Panc1 (cell line): ENCODE measurements around the gene NPNT. TPM values are rescaled to one million over a fixed set of nuclear protein-coding genes. Genes with fewer than 3 reads are reported as not detected.

Experiments used
- ATAC-seq: fragments of 200-7000 bp; cut with Tn5 transposase; 2 replicates; pipeline ENCODE4 v1.9.1; 2020; ENCODE audit warnings: mild to moderate bottlenecking, moderate library complexity
- BruUV-seq: library from RNA; stranded (reverse); fragments of 400-500 nt; replicated peaks from 2 replicates; lab custom pipeline; 2021; lab: Mats Ljungman, UMichigan
- CTCF ChIA-PET: fragments of 300-600 bp; sonication (Branson Sonifier 250); formaldehyde crosslinking; loops from one replicate; lab custom pipeline; 2022; ENCODE audit warnings: antibody characterized with exemption; lab: Charles Lee
- POLR2A ChIA-PET: fragments of 300-600 bp; sonication (Branson Sonifier 250); formaldehyde crosslinking; loops from one replicate; lab custom pipeline; 2022; ENCODE audit warnings: antibody characterized with exemption; lab: Charles Lee
- DNase-seq: peaks from one replicate; pipeline ENCODE4 v3.0.0-alpha.2; 2010; ENCODE audit warnings: low read depth, low spot score
- H3K27ac ChIP-seq: 2 replicates; pipeline ENCODE4 v1.5.1; 2011; ENCODE audit warnings: mild to moderate bottlenecking, low read length, inconsistent platforms
- H3K27me3 ChIP-seq: fragments of 200-500 bp; sonication (Bioruptor generic); 2 replicates; pipeline ENCODE4 v1.6.0; 2014; ENCODE audit warnings: low read length, inconsistent platforms; ENCODE audit not compliant: control insufficient read depth, insufficient read depth
- H3K36me3 ChIP-seq: fragments of 200-500 bp; sonication (Bioruptor generic); 2 replicates; pipeline ENCODE4 v1.5.1; 2014; ENCODE audit warnings: inconsistent platforms, mild to moderate bottlenecking, low read length, moderate library complexity; ENCODE audit not compliant: control insufficient read depth, insufficient read depth
- H3K4me1 ChIP-seq: 2 replicates; pipeline ENCODE4 v1.5.1; 2011; ENCODE audit warnings: inconsistent platforms, mild to moderate bottlenecking, low read length, moderate library complexity; ENCODE audit not compliant: control insufficient read depth, insufficient read depth
- H3K4me3 ChIP-seq, 2 experiments: 2 replicates each; pipeline ENCODE4 v1.5.1; 2011 to 2012; ENCODE audit warnings: low read depth in 2 of 2, low read length in 2 of 2, mild to moderate bottlenecking in 2 of 2, inconsistent platforms in 1 of 2, moderate library complexity in 1 of 2
- H3K9me3 ChIP-seq: fragments of 200-500 bp; sonication (Bioruptor generic); 2 replicates; pipeline ENCODE4 v1.5.1; 2014; ENCODE audit warnings: low read depth, mild to moderate bottlenecking, inconsistent platforms, low read length, moderate library complexity; ENCODE audit not compliant: control insufficient read depth, insufficient read depth
- CTCF ChIP-seq: fragments of 450-650 bp; IDR thresholded peaks from 2 replicates; pipeline ENCODE4 v1.5.1; 2017; ENCODE audit warnings: mild to moderate bottlenecking
- POLR2AphosphoS5 ChIP-seq: IDR thresholded peaks from 2 replicates; pipeline ENCODE4 v1.6.1; 2012; ENCODE audit warnings: mild to moderate bottlenecking, low read depth, low read length, moderate library complexity
- REST ChIP-seq, 2 experiments: IDR thresholded peaks; 2 replicates each; pipeline ENCODE4 v1.6.1; 2011 to 2012; ENCODE audit warnings: low read depth in 2 of 2, control low read depth in 1 of 2, low read length in 1 of 2, mild to moderate bottlenecking in 1 of 2, moderate library complexity in 1 of 2; ENCODE audit not compliant: insufficient read depth in 1 of 2
- SIN3A ChIP-seq: IDR thresholded peaks from 2 replicates; pipeline ENCODE4 v1.6.1; 2012; ENCODE audit warnings: low read depth, mild to moderate bottlenecking, low read length, moderate library complexity, borderline replicate concordance; ENCODE audit not compliant: insufficient read depth
- TCF7L2 ChIP-seq: IDR thresholded peaks from 2 replicates; pipeline ENCODE4 v1.6.1; 2011; ENCODE audit warnings: mild to moderate bottlenecking, low read depth, low read length, inconsistent platforms
- in situ Hi-C: cut with HindIII; loops from 2 replicates; pipeline ENCODE4 v1.10.0; 2016; ENCODE audit warnings: low sequenced_read_pairs, low pct_unique_long_range_greater_than_20kb
- intact Hi-C: fragments of 100-400 bp; cut with micrococcal nuclease; formaldehyde crosslinking; loops from one replicate; pipeline ENCODE4 v1.10.0; 2022; ENCODE audit not compliant: unreplicated experiment
- total RNA-seq: library from RNA; stranded (reverse); gene quantifications from one replicate; pipeline ENCODE4 v1.2.1, GENCODE V29; 2021; ENCODE audit not compliant: unreplicated experiment

Gene NPNT
- total RNA-seq, 1 experiment from 2014 or later, result 1.9 TPM

GRCh38 chr4:105972946-105973621 lies 77.8 kb downstream of the NPNT start:
- DNase-seq (no peak), ATAC-seq (no peak)
- H3K27ac ChIP-seq, result no peak overlapping the region
- no peaks in the 10 kb centered on the region for H3K36me3 ChIP-seq
- in situ Hi-C loops, result no loop called here
- CTCF ChIA-PET, result no interaction called here
- BruUV-seq, result no TSS peak
- POLR2A ChIA-PET, result no interaction called here
- no peaks in the 10 kb centered on the region for H3K9me3 ChIP-seq
- intact Hi-C loops, result no loop called here
- H3K4me3 ChIP-seq, result no peak overlapping the region
- TF ChIP-seq POLR2AphosphoS5, result no peak
- TF ChIP-seq SIN3A, result no peak
- TF ChIP-seq CTCF, result no peak
- TF ChIP-seq REST (IDR thresholded peaks at IDR 0.05; ENCODE audit: insufficient read depth in 1 of 2, low read depth in 2 of 2, low read length in 1 of 2), result no peak
- TF ChIP-seq TCF7L2, result no peak
- no peaks in the 10 kb centered on the region for H3K27me3 ChIP-seq
- H3K4me1 ChIP-seq, result no peaks in the 10 kb centered on the region

- in situ Hi-C loops, result no loop called here
- no peak for DNase-seq
- Histone ChIP-seq H3K9me3 (no peaks in the 10 kb centered on the region), H3K4me3 (no peak overlapping the region), H3K4me1 (no peaks in the 10 kb centered on the region), H3K36me3 (no peaks in the 10 kb centered on the region), H3K27ac (no peak overlapping the region), H3K27me3 (no peaks in the 10 kb centered on the region)
- intact Hi-C loops, result no loop called here
- TF ChIP-seq TCF7L2 (no peak), POLR2AphosphoS5 (no peak), REST (IDR thresholded peaks at IDR 0.05; ENCODE audit: insufficient read depth in 1 of 2, low read depth in 2 of 2, low read length in 1 of 2) (no peak), CTCF (no peak), SIN3A (no peak)
- ChIA-PET CTCF (no interaction called here), POLR2A (no interaction called here)
- ATAC-seq, result no peak
- no TSS peak for BruUV-seq
Measured at GRCh38 chr4:105976915-105977314, 81.6 kb downstream of the NPNT start.
